IMR-90 (cell line): Measurements from ENCODE around the gene SMAP1. TPM values are rescaled to one million over a fixed set of nuclear protein-coding genes. Genes with fewer than 3 reads are reported as not detected.

Experiments
- ATAC-seq: fragments of 200-7000 bp; cut with Tn5 transposase; 2 replicates; pipeline ENCODE4 v1.9.1; 2020; ENCODE audit warnings: low read depth, mild to moderate bottlenecking, moderate library complexity
- BruUV-seq: library from RNA; stranded (reverse); fragments of 400-500 nt; replicated peaks from 2 replicates; lab custom pipeline; 2021; lab: Mats Ljungman, UMichigan
- CTCF ChIA-PET: fragments of 300-600 bp; formaldehyde crosslinking; extraction: SDS; loops from one replicate; lab custom pipeline; 2021; ENCODE audit warnings: antibody characterized with exemption; lab: Yijun Ruan, JAX
- POLR2A ChIA-PET: fragments of 300-600 bp; sonication (Branson Sonifier 250); formaldehyde crosslinking; loops from one replicate; lab custom pipeline; 2022; ENCODE audit warnings: antibody characterized with exemption; ENCODE audit not compliant: unreplicated experiment; lab: Charles Lee
- DNase-seq: peaks from one replicate; pipeline ENCODE4 v3.0.0; 2013
- H2AFZ ChIP-seq: replicated peaks from 2 replicates; pipeline ENCODE3; 2013; ENCODE audit warnings: low read length, mild to moderate bottlenecking; ENCODE audit not compliant: poor library complexity
- H2AK5ac ChIP-seq: 2 replicates; pipeline ENCODE4 v1.6.1; 2013; ENCODE audit warnings: low read depth, low read length, inconsistent platforms
- H2AK9ac ChIP-seq: replicated peaks from 2 replicates; pipeline ENCODE3; 2013; ENCODE audit warnings: mild to moderate bottlenecking, low read depth, low read length, moderate library complexity; ENCODE audit not compliant: poor library complexity
- H2BK120ac ChIP-seq: 2 replicates; pipeline ENCODE4 v1.6.1; 2013; ENCODE audit warnings: low read depth, low read length, inconsistent platforms
- H2BK15ac ChIP-seq: 3 replicates; pipeline ENCODE4 v1.6.1; 2013; ENCODE audit warnings: low read depth, low read length, inconsistent platforms
- H2BK20ac ChIP-seq: 2 replicates; pipeline ENCODE4 v1.6.1; 2013; ENCODE audit warnings: low read depth, mild to moderate bottlenecking, inconsistent platforms, low read length, moderate library complexity
- H2BK5ac ChIP-seq: 2 replicates; pipeline ENCODE4 v1.6.1; 2013; ENCODE audit warnings: mild to moderate bottlenecking, low read depth, low read length, inconsistent platforms; ENCODE audit not compliant: poor library complexity, severe bottlenecking
- H3K14ac ChIP-seq: replicated peaks from 2 replicates; pipeline ENCODE4 v1.6.1; 2013; ENCODE audit warnings: low read depth, low read length, inconsistent platforms
- H3K18ac ChIP-seq: 2 replicates; pipeline ENCODE4 v1.6.1; 2013; ENCODE audit warnings: low read depth, low read length, control low read depth
- H3K23ac ChIP-seq: 2 replicates; pipeline ENCODE4 v1.6.1; 2013; ENCODE audit warnings: low read depth, low read length, inconsistent platforms
- H3K27ac ChIP-seq: 2 replicates; pipeline ENCODE4 v1.5.1; 2013; ENCODE audit warnings: mild to moderate bottlenecking, control low read depth, low read length; ENCODE audit not compliant: insufficient read depth
- H3K27me3 ChIP-seq: 2 replicates; pipeline ENCODE4 v1.6.1; 2013; ENCODE audit warnings: low read length; ENCODE audit not compliant: control insufficient read depth, insufficient read depth
- H3K36me3 ChIP-seq: 2 replicates; pipeline ENCODE4 v1.6.1; 2013; ENCODE audit warnings: low read length, mixed read lengths; ENCODE audit not compliant: control insufficient read depth, insufficient read depth
- H3K4ac ChIP-seq: 2 replicates; pipeline ENCODE4 v1.6.1; 2013; ENCODE audit warnings: low read depth, low read length, inconsistent platforms
- H3K4me1 ChIP-seq: 2 replicates; pipeline ENCODE4 v1.6.1; 2013; ENCODE audit warnings: low read length, mixed read lengths; ENCODE audit not compliant: control insufficient read depth, insufficient read depth
- H3K4me2 ChIP-seq: 2 replicates; pipeline ENCODE4 v1.6.1; 2013; ENCODE audit warnings: low read depth, mild to moderate bottlenecking, control low read depth, low read length, moderate library complexity
- H3K4me3 ChIP-seq: 2 replicates; pipeline ENCODE4 v1.5.1; 2013; ENCODE audit warnings: low read depth, mild to moderate bottlenecking, control low read depth, low read length, moderate library complexity; ENCODE audit not compliant: insufficient read depth
- H3K56ac ChIP-seq: 2 replicates; pipeline ENCODE4 v1.6.1; 2013; ENCODE audit warnings: low read length, inconsistent platforms; ENCODE audit not compliant: insufficient read depth; ENCODE audit errors: extremely low read depth
- H3K79me1 ChIP-seq, 2 experiments: 2 replicates each; pipeline ENCODE4 v1.6.1; 2013; ENCODE audit warnings: low read length in 2 of 2, inconsistent platforms in 1 of 2, low read depth in 1 of 2
- H3K9ac ChIP-seq: 2 replicates; pipeline ENCODE4 v1.6.1; 2013; ENCODE audit warnings: low read depth, low read length, control low read depth
- H3K9me1 ChIP-seq: 2 replicates; pipeline ENCODE4 v1.6.1; 2013; ENCODE audit warnings: low read length, inconsistent platforms; ENCODE audit not compliant: insufficient read depth
- H3K9me3 ChIP-seq: 2 replicates; pipeline ENCODE4 v1.6.1; 2013; ENCODE audit warnings: low read length; ENCODE audit not compliant: control insufficient read depth, insufficient read depth
- H4K20me1 ChIP-seq: 2 replicates; pipeline ENCODE4 v1.6.1; 2013; ENCODE audit warnings: low read length, inconsistent platforms; ENCODE audit not compliant: insufficient read depth
- H4K5ac ChIP-seq: 2 replicates; pipeline ENCODE4 v1.6.1; 2013; ENCODE audit warnings: mild to moderate bottlenecking, low read depth, low read length, control low read depth
- H4K8ac ChIP-seq, 2 experiments: 2 replicates each; pipeline ENCODE4 v1.6.1; 2013; ENCODE audit warnings: low read depth in 2 of 2, low read length in 2 of 2, control low read depth in 1 of 2, inconsistent platforms in 1 of 2
- H4K91ac ChIP-seq: 2 replicates; pipeline ENCODE4 v1.6.1; 2013; ENCODE audit warnings: low read depth, low read length, inconsistent platforms; ENCODE audit not compliant: insufficient read depth
- BHLHE40 ChIP-seq: fragments of 150-350 bp; IDR thresholded peaks from 2 replicates; pipeline ENCODE4 v1.6.1; 2016; ENCODE audit warnings: mild to moderate bottlenecking, low read depth, low read length
- CEBPB ChIP-seq: IDR thresholded peaks from 2 replicates; pipeline ENCODE4 v1.6.1; 2012; ENCODE audit warnings: low read depth, low read length, improper control_type of control experiment
- CHD1 ChIP-seq: IDR thresholded peaks from 2 replicates; pipeline ENCODE4 v1.6.1; 2012; ENCODE audit warnings: low read depth, low read length, improper control_type of control experiment
- CTCF ChIP-seq: conservative IDR thresholded peaks from 2 replicates; pipeline ENCODE4 v1.5.1; 2012; ENCODE audit warnings: mild to moderate bottlenecking, low read depth, low read length, improper control_type of control experiment
- ELK1 ChIP-seq: fragments of 150-350 bp; IDR thresholded peaks from 2 replicates; pipeline ENCODE4 v1.6.1; 2016; ENCODE audit warnings: low read depth, mild to moderate bottlenecking, low read length, moderate library complexity, borderline replicate concordance
- FOS ChIP-seq: fragments of 150-350 bp; IDR thresholded peaks from 2 replicates; pipeline ENCODE4 v1.6.1; 2016; ENCODE audit warnings: low read depth, low read length
- MAFK ChIP-seq: IDR thresholded peaks from 2 replicates; pipeline ENCODE4 v1.6.1; 2012; ENCODE audit warnings: low read depth, low read length, improper control_type of control experiment
- MXI1 ChIP-seq: IDR thresholded peaks from 2 replicates; pipeline ENCODE4 v1.6.1; 2012; ENCODE audit warnings: low read depth, mild to moderate bottlenecking, low read length, moderate library complexity, borderline replicate concordance
- POLR2A ChIP-seq: IDR thresholded peaks from 2 replicates; pipeline ENCODE4 v1.6.1; 2012; ENCODE audit warnings: mild to moderate bottlenecking, low read depth, low read length
- RAD21 ChIP-seq: IDR thresholded peaks from 2 replicates; pipeline ENCODE4 v1.6.1; 2012; ENCODE audit warnings: low read length, improper control_type of control experiment
- RCOR1 ChIP-seq: IDR thresholded peaks from 2 replicates; pipeline ENCODE4 v1.6.1; 2012; ENCODE audit warnings: mild to moderate bottlenecking, low read length, improper control_type of control experiment; ENCODE audit not compliant: insufficient replicate concordance
- RFX5 ChIP-seq: IDR thresholded peaks from 2 replicates; pipeline ENCODE4 v1.8.0; 2012; ENCODE audit warnings: low read depth, mild to moderate bottlenecking, low read length, moderate library complexity
- SMC3 ChIP-seq: fragments of 150-350 bp; IDR thresholded peaks from 2 replicates; pipeline ENCODE4 v1.6.1; 2016; ENCODE audit warnings: low read depth, mild to moderate bottlenecking, antibody characterized with exemption, low read length, moderate library complexity
- USF2 ChIP-seq: fragments of 150-350 bp; IDR thresholded peaks from 2 replicates; pipeline ENCODE4 v1.6.1; 2017; ENCODE audit warnings: mild to moderate bottlenecking, antibody characterized with exemption, low read length, low read depth
- WGBS, 2 experiments: methylation state at CpG; one replicate each; pipeline versions ENCODE4 v1.1.5 to v1.1.7; 2013; ENCODE audit warnings: missing lambda C conversion rate in 2 of 2; ENCODE audit not compliant: insufficient read length in 1 of 2; ENCODE audit errors: extremely low coverage in 2 of 2; 5-methylcytosine and 5-hydroxymethylcytosine counted together
- dilution Hi-C: fragments of 300-500 bp; cut with HindIII; formaldehyde crosslinking; loops from one replicate; pipeline ENCODE4 v1.14.3; 2018; ENCODE audit warnings: low sequenced_read_pairs; ENCODE audit not compliant: unreplicated experiment
- in situ Hi-C: fragments of 300-500 bp; cut with MboI; formaldehyde crosslinking; loops from 3 replicates; pipeline ENCODE4 v1.14.3; 2019; ENCODE audit warnings: low sequenced_read_pairs, inconsistent platforms, mixed read lengths
- intact Hi-C: fragments of 100-400 bp; cut with micrococcal nuclease; formaldehyde crosslinking; loops from 2 replicates; pipeline ENCODE4 v1.10.0; 2022
- polyA plus RNA-seq, 3 experiments: library from polyadenylated mRNA; depleted of rRNA; stranded (reverse); fragments of >200 nt; gene quantifications; 2 replicates each; pipeline ENCODE4 v1.2.3, GENCODE V29; 2012; ENCODE audit warnings: low replicate concordance in 1 of 3
- total RNA-seq: library from RNA; depleted of rRNA; stranded (reverse); fragments of >200 nt; gene quantifications from 2 replicates; pipeline ENCODE4 v1.2.3, GENCODE V29; 2012

Gene SMAP1
- total and polyA plus RNA-seq, 2 of the 4 experiments (the other 2 are of a cell fraction), result 14.8 to 16.7 TPM

GRCh38 chr6:70842541-70842940, 174.9 kb downstream of the SMAP1 start:
- Histone ChIP-seq H3K4ac (no peak overlapping the region), H3K9ac (no peak overlapping the region), H2AK5ac (no peak overlapping the region), H3K79me1 (peaks cover 0 to 3% of the 10 kb centered on the region in 2 experiments; a peak in 3 of 4 replicates), H2BK15ac (no peak overlapping the region), H3K18ac (no peak overlapping the region), H3K4me2 (no peak overlapping the region), H2BK120ac (no peak overlapping the region), H3K9me1 (peaks cover 5% of the 10 kb centered on the region; the same call in 1 of the 2 replicates), H3K14ac (no peak overlapping the region), H4K8ac (no peak overlapping the region), H3K9me3 (no peaks in the 10 kb centered on the region), H2BK20ac (no peak overlapping the region), H4K91ac (no peak overlapping the region), H2AK9ac (no peak overlapping the region), H3K27ac (no peak overlapping the region), H3K23ac (no peak overlapping the region), H3K27me3 (no peaks in the 10 kb centered on the region), H4K5ac (no peak overlapping the region), H3K36me3 (no peaks in the 10 kb centered on the region), H4K20me1 (no peaks in the 10 kb centered on the region), H3K4me1 (peaks cover 5% of the 10 kb centered on the region), H2AFZ (no peak overlapping the region), H2BK5ac (no peak overlapping the region), H3K4me3 (no peak overlapping the region), H3K56ac (no peak overlapping the region)
- dilution Hi-C loops (no loop called here), intact Hi-C loops (no loop called here), in situ Hi-C loops (no loop called here)
- WGBS, 2 experiments, result no CpG with 5 or more reads among the region's 8 CpGs
- ATAC-seq, result no peak
- no peak for DNase-seq
- ChIA-PET POLR2A (no interaction called here), CTCF (no interaction called here)
- TF ChIP-seq MXI1 (no peak), ELK1 (no peak), RAD21 (no peak), BHLHE40 (no peak), POLR2A (no peak), CHD1 (no peak), SMC3 (no peak), USF2 (no peak), RFX5 (no peak), CTCF (no peak), RCOR1 (no peak), FOS (no peak), MAFK (no peak), CEBPB (no peak)
- BruUV-seq, result no TSS peak
